ENCODE results near the gene RPF1.

DNA sequence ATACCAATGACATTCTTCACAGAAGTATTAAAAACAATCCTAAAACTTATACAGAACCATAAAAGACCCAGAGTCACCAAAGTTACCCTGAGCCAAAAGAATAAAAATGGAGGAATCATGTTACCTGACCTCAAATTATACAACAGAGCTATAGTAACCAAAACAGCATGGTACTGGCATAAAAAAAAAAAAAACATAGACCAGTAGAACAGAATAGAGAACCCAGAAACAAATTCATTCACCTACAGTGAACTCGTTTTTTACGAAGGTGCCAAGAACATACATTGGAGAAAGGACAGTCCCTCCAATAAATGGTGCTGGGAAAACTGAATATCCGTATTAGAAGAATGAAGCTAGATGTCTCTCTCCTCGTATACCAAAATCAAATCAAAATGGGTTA, 30.0 kb downstream of the RPF1 start:
- TF ChIP-seq, protein P1, sequence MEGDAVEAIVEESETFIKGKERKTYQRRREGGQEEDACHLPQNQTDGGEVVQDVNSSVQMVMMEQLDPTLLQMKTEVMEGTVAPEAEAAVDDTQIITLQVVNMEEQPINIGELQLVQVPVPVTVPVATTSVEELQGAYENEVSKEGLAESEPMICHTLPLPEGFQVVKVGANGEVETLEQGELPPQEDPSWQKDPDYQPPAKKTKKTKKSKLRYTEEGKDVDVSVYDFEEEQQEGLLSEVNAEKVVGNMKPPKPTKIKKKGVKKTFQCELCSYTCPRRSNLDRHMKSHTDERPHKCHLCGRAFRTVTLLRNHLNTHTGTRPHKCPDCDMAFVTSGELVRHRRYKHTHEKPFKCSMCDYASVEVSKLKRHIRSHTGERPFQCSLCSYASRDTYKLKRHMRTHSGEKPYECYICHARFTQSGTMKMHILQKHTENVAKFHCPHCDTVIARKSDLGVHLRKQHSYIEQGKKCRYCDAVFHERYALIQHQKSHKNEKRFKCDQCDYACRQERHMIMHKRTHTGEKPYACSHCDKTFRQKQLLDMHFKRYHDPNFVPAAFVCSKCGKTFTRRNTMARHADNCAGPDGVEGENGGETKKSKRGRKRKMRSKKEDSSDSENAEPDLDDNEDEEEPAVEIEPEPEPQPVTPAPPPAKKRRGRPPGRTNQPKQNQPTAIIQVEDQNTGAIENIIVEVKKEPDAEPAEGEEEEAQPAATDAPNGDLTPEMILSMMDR (IDR thresholded peaks at IDR 0.05): no peak
- no peak for TF ChIP-seq POLR2AphosphoS5 (IDR thresholded peaks at IDR 0.05)

Data from gastroesophageal sphincter (tissue), 3 donors.